H1 (cell line): ENCODE data around the gene TERC.

Experiments used
- GABPA ChIP-seq: IDR thresholded peaks from 2 replicates; pipeline ENCODE4 v1.6.1; 2011; ENCODE audit warnings: mild to moderate bottlenecking, low read length, moderate library complexity, borderline replicate concordance; ENCODE audit not compliant: insufficient read depth
- TBP ChIP-seq: IDR thresholded peaks from 2 replicates; pipeline ENCODE4 v1.6.1; 2011; ENCODE audit warnings: low read depth, low read length, improper control_type of control experiment

DNA sequence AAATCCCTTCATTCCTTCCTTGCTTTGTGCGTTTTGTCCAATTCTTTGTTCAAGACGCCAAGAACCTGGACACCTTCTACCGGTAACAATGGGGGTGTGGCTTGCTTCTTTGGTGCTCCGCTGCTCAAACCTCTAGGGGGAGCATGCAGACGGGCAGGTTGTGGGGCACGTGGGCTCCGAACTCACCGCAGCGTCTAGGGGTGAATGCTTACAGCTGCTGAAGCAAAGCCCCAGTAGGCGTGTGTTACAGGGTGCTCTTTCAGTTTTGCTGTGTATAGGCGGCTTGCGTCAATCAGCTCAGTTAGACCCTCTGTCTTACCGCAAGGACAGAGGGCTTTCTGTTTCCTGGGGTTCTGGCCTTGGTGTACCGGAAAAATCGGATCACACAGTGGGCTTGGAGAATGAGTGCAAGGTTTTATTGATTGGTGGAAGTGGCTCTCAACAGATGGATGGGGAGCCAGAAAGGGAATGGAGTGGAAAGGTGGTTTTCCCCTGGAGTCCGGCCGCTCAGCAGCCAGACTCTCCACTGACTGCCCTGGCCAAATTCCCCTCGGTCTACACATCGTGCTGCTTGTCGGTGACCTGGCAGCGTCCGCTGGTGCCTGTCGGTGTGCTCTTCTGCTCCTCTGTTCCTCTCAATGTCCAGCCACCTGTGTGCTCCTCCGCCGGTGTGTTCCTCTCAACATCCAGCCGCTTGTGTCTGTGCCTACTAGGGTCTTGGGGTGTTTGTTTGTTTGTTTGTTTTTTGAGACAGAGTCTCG, 49.1 kb upstream of the TERC start:
- TF ChIP-seq GABPA (no peak), TBP (no peak)
